Measurements from ENCODE around the gene CCNB2.

The CCNB2 gene

DNA sequence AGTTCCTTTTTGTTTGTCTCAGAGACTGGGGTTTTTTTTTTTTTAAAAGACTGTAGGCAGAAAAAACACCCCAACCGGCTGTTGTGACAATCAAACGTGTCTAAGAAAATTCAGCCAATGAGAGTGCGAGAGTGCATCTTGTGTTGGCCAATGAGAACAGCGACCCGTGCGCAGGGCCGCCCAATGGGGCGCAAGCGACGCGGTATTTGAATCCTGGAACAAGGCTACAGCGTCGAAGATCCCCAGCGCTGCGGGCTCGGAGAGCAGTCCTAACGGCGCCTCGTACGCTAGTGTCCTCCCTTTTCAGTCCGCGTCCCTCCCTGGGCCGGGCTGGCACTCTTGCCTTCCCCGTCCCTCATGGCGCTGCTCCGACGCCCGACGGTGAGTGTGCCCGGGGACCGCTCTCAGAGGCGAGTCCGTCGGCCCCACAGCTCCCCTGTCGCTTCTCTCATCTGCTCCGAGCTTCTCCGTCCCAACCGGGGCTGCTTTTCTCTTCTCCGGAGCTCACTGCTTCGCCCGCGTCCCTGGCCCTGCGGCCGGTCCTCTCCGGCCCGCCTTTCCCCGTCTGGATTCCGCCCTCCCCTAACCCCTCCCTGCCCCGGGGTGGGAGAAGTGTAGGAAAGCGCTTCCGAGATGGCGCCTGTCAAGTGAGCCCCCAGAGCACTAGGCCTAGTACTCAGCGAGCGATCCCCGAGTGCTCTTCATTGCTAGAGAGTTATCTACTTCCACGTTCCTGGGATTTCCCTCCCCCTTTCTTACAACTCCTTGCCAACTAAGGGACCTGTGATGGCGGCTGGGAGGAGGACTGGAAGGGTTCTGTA lies at the start of gene CCNB2:
Gene CCNB2 (plus strand): TSS at position 235 of the 821 bp plus-strand sequence. CDS start 123 bp downstream, at position 358.
- TF ChIP-seq FOXM1 (IDR thresholded peaks at IDR 0.05; ENCODE audit: borderline replicate concordance), result peak; percentile 97
- TF ChIP-seq CTBP1 (IDR thresholded peaks at IDR 0.05; ENCODE audit: borderline replicate concordance), result no peak
- peak; percentile 72 for TF ChIP-seq L3MBTL2 (conservative IDR thresholded peaks at IDR 0.05)
- TF ChIP-seq SUZ12 (IDR thresholded peaks at IDR 0.05), result no peak
- 0 out of 2 replicates have a peak, but pooled peaks have one; percentile 10 for TF ChIP-seq ELF4 (IDR thresholded peaks at IDR 0.05)
- TF ChIP-seq, protein P1, sequence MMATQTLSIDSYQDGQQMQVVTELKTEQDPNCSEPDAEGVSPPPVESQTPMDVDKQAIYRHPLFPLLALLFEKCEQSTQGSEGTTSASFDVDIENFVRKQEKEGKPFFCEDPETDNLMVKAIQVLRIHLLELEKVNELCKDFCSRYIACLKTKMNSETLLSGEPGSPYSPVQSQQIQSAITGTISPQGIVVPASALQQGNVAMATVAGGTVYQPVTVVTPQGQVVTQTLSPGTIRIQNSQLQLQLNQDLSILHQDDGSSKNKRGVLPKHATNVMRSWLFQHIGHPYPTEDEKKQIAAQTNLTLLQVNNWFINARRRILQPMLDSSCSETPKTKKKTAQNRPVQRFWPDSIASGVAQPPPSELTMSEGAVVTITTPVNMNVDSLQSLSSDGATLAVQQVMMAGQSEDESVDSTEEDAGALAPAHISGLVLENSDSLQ (IDR thresholded peaks at IDR 0.05), result peak; percentile 82
- no peak for TF ChIP-seq BHLHE40 (IDR thresholded peaks at IDR 0.05; ENCODE audit: borderline replicate concordance)
- TF ChIP-seq ZNF384 (IDR thresholded peaks at IDR 0.05), result peak; percentile 72
- no peak for TF ChIP-seq FOXK2 (IDR thresholded peaks at IDR 0.05)
- ChIA-PET POLR2A (no interaction called here), CTCF (no interaction called here)
- peak; percentile 82 for DNase-seq (ENCODE audit: extremely low spot score)

DNA sequence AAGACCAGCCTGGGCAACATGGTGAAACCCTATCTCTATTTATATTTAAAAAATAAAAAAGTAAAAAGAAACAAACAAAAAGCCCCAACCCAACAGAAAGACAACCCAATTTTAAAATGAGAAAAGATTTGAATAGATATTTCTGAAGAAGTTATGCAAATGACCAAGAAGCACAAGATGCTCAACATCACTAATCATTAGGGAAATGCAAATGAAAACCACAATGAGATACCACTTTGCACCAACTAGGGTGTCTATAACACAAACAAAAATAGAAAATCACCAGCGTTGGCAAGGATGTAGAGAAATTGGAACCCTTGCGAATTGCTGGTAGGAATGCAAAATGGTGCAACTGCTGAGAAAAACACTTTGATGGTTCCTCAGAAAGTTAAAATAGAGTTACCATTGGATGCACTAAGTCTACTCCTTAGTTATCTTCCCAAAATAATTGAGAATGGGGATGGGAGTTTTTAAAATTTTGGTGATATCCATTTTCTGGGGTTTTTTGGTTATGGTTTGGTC lies 45.8 kb upstream of the CCNB2 start:
- ChIA-PET CTCF (no interaction called here), POLR2A (no interaction called here)
- TF ChIP-seq ELF4 (IDR thresholded peaks at IDR 0.05) (no peak), LEF1 (IDR thresholded peaks at IDR 0.05; ENCODE audit: borderline replicate concordance) (no peak), FOXA1 (IDR thresholded peaks at IDR 0.05) (no peak), TARDBP (IDR thresholded peaks at IDR 0.05) (no peak), SP1 (IDR thresholded peaks at IDR 0.05) (no peak)
- DNase-seq (ENCODE audit: extremely low spot score), result no peak

DNA sequence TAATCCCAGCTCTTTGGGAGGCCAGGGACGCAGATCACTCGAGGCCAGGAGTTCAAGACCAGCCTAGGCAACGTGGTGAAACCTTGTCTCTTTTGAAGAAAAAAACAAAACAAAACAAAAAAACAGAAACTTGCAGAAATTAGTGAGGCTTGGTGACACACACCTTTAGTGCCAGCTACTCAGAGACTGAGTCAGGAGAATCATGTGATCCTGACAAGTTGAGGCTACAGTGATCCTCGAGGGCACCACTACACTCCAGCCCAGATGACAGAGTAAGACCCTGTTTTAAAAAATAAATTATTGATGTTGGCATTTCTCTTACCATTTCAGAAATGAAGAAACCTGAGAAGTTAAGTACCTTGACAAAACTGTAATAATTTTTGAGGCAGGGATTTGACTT lies 44.6 kb upstream of the CCNB2 start:
- ChIA-PET POLR2A (no interaction called here), CTCF (no interaction called here)
- no peak for DNase-seq (ENCODE audit: extremely low spot score)
- TF ChIP-seq FOXK2 (IDR thresholded peaks at IDR 0.05), result no peak
- TF ChIP-seq, protein P1 (IDR thresholded peaks at IDR 0.05), result no peak
- TF ChIP-seq L3MBTL2 (conservative IDR thresholded peaks at IDR 0.05), result no peak
- no peak for TF ChIP-seq BHLHE40 (IDR thresholded peaks at IDR 0.05; ENCODE audit: borderline replicate concordance)
- TF ChIP-seq TARDBP (IDR thresholded peaks at IDR 0.05), result no peak
- TF ChIP-seq ZNF384 (IDR thresholded peaks at IDR 0.05), result no peak
- TF ChIP-seq FOXA1 (IDR thresholded peaks at IDR 0.05), result no peak
- TF ChIP-seq ARNT (IDR thresholded peaks at IDR 0.05), result no peak

DNA sequence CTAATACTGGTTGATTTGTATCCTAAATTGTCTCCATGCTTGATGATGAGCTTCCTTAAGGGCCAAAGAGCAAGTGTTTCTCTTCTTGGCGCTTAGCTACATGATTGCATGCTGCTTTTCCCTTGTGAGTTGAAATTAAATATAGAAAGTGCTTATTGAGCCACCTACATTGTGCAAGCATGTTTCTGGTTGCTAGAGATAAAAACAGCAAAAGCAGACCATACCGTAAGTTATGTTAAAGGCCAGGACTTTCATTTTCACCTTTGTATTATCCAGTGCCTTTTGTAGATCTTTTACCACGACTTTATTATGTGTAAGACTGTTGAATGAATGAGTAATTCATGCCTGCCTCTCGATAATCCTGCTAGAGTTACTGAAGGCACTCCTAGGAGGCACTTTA lies 41.9 kb upstream of the CCNB2 start:
- ChIA-PET POLR2A (no interaction called here), CTCF (no interaction called here)
- DNase-seq (ENCODE audit: extremely low spot score), result no peak
- no peak for TF ChIP-seq FOXA1 (IDR thresholded peaks at IDR 0.05)
- no peak for TF ChIP-seq ELF4 (IDR thresholded peaks at IDR 0.05)
- no peak for TF ChIP-seq TARDBP (IDR thresholded peaks at IDR 0.05)
- no peak for TF ChIP-seq ZNF384 (IDR thresholded peaks at IDR 0.05)
- no peak for TF ChIP-seq HDGF (IDR thresholded peaks at IDR 0.05; ENCODE audit: borderline replicate concordance)
- TF ChIP-seq, protein P1 (IDR thresholded peaks at IDR 0.05), result no peak
- no peak for TF ChIP-seq CTBP1 (IDR thresholded peaks at IDR 0.05; ENCODE audit: borderline replicate concordance)
- no peak for TF ChIP-seq FOXK2 (IDR thresholded peaks at IDR 0.05)
- TF ChIP-seq ARNT (IDR thresholded peaks at IDR 0.05), result no peak
- no peak for TF ChIP-seq SUZ12 (IDR thresholded peaks at IDR 0.05)
- TF ChIP-seq BHLHE40 (IDR thresholded peaks at IDR 0.05; ENCODE audit: borderline replicate concordance), result no peak
- no peak for TF ChIP-seq L3MBTL2 (conservative IDR thresholded peaks at IDR 0.05)
- no peak for TF ChIP-seq FOXM1 (IDR thresholded peaks at IDR 0.05; ENCODE audit: borderline replicate concordance)
- no peak for TF ChIP-seq LEF1 (IDR thresholded peaks at IDR 0.05; ENCODE audit: borderline replicate concordance)
- TF ChIP-seq SP1 (IDR thresholded peaks at IDR 0.05), result no peak

DNA sequence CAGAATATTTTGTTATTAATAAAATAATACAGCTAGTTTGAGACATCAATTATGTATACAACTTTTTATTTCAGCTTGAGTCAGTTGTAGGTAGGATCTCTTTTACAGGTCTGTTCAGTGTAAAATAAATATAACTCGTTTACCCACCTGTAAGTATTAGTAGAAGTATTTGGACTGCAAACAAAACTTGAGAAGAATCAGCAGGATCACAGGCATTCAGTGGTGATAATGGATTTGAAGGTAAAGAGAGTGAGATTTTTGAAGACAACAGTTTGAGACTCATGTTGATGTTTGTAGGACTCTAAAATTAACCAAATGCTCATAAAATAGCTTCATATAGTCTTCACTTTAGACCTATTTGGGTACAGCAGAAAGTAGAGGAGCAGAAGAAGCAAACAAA lies 35.5 kb upstream of the CCNB2 start:
- DNase-seq (ENCODE audit: extremely low spot score), result no peak
- TF ChIP-seq TARDBP (IDR thresholded peaks at IDR 0.05), result no peak
- ChIA-PET POLR2A (no interaction called here), CTCF (no interaction called here)

DNA sequence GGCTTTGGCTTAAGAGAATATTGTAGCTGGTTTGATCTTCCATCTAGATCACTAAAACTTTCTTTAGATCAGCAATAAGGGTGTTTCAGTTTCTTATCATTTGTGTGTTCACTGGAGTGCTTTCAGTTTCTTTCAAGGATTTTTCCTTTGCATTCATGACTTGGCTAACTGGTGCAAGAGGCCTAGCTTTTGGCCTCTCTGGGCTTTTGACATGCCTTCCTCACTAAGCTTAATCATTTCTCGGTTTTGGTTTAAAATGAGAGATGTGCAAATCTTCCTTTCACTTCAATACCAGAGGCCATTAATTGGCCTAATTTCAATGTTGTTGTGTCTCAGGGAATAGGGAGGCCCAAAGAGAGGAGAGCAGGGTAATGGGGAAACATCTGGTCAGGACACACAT lies 30.3 kb upstream of the CCNB2 start:
- ChIA-PET CTCF (no interaction called here), POLR2A (no interaction called here)
- TF ChIP-seq HDGF (IDR thresholded peaks at IDR 0.05; ENCODE audit: borderline replicate concordance) (no peak), NFRKB (IDR thresholded peaks at IDR 0.05) (no peak), L3MBTL2 (conservative IDR thresholded peaks at IDR 0.05) (no peak), FOXA1 (IDR thresholded peaks at IDR 0.05) (no peak), LEF1 (IDR thresholded peaks at IDR 0.05; ENCODE audit: borderline replicate concordance) (no peak), BHLHE40 (IDR thresholded peaks at IDR 0.05; ENCODE audit: borderline replicate concordance) (no peak), FOXM1 (IDR thresholded peaks at IDR 0.05; ENCODE audit: borderline replicate concordance) (no peak), SUZ12 (IDR thresholded peaks at IDR 0.05) (no peak), SP1 (IDR thresholded peaks at IDR 0.05) (no peak), ARNT (IDR thresholded peaks at IDR 0.05) (no peak), FOXK2 (IDR thresholded peaks at IDR 0.05) (no peak), TARDBP (IDR thresholded peaks at IDR 0.05) (no peak), ZNF384 (IDR thresholded peaks at IDR 0.05) (no peak), ELF4 (IDR thresholded peaks at IDR 0.05) (no peak), CTBP1 (IDR thresholded peaks at IDR 0.05; ENCODE audit: borderline replicate concordance) (no peak)
- TF ChIP-seq, protein P1 (IDR thresholded peaks at IDR 0.05), result no peak
- DNase-seq (ENCODE audit: extremely low spot score), result no peak
